BE2C (cell line): ENCODE measurements around the gene TRPC6.

Source experiments
- DNase-seq: peaks from one replicate; pipeline ENCODE4 v3.0.0-alpha.2; 2020
- H3K27me3 ChIP-seq: fragments of 250-450 bp; sonication (Bioruptor Pico); 2 replicates; pipeline ENCODE4 v1.5.1; 2020; ENCODE audit warnings: mild to moderate bottlenecking
- H3K36me3 ChIP-seq: fragments of 250-450 bp; sonication (Bioruptor Pico); 2 replicates; pipeline ENCODE4 v1.5.1; 2020; ENCODE audit warnings: mild to moderate bottlenecking
- H3K4me1 ChIP-seq: fragments of 250-450 bp; sonication (Bioruptor Pico); 2 replicates; pipeline ENCODE4 v1.5.1; 2020
- H3K4me3 ChIP-seq: 2 replicates; pipeline ENCODE4 v1.5.1; 2011; ENCODE audit warnings: low read depth, low read length
- H3K9me3 ChIP-seq: fragments of 250-450 bp; sonication (Bioruptor Pico); 2 replicates; pipeline ENCODE4 v1.5.1; 2020
- TF ChIP-seq, protein P1 (sequence below): IDR thresholded peaks from 2 replicates; pipeline ENCODE4 v1.5.1; 2012; ENCODE audit warnings: mild to moderate bottlenecking, low read depth, low read length

The TRPC6 gene

DNA sequence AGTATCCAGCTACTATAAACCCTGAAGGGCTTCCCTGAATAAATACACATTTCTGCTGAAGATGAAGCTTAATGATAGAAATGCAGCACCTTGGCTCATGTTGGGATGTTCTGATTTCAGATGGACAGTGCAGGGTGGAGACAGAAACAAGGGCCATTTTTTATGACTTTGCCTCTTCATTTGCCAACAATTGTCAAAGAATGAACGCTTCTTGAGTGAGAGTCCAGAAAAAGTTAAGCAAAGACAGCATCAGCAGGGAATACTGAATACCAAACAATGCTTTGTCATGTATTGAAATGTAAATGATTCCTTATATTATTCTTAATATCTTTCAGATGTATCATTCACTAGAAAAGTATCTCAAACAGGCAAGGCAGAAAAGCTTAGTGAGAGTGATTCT is 84.9 kb downstream of the TRPC6 start:
- no peak for DNase-seq
- TF ChIP-seq, protein P1, sequence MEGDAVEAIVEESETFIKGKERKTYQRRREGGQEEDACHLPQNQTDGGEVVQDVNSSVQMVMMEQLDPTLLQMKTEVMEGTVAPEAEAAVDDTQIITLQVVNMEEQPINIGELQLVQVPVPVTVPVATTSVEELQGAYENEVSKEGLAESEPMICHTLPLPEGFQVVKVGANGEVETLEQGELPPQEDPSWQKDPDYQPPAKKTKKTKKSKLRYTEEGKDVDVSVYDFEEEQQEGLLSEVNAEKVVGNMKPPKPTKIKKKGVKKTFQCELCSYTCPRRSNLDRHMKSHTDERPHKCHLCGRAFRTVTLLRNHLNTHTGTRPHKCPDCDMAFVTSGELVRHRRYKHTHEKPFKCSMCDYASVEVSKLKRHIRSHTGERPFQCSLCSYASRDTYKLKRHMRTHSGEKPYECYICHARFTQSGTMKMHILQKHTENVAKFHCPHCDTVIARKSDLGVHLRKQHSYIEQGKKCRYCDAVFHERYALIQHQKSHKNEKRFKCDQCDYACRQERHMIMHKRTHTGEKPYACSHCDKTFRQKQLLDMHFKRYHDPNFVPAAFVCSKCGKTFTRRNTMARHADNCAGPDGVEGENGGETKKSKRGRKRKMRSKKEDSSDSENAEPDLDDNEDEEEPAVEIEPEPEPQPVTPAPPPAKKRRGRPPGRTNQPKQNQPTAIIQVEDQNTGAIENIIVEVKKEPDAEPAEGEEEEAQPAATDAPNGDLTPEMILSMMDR, result no peak
- H3K27me3 ChIP-seq, result no peaks in the 10 kb centered on the region
- no peaks in the 10 kb centered on the region for H3K4me1 ChIP-seq
- H3K4me3 ChIP-seq, result no peak overlapping the region
- no peaks in the 10 kb centered on the region for H3K36me3 ChIP-seq
- no peaks in the 10 kb centered on the region for H3K9me3 ChIP-seq

GRCh38 chr11:101497291-101497690 is 86.5 kb downstream of the TRPC6 start:
- Histone ChIP-seq H3K4me3 (no peak overlapping the region), H3K36me3 (no peaks in the 10 kb centered on the region), H3K4me1 (no peaks in the 10 kb centered on the region), H3K27me3 (no peaks in the 10 kb centered on the region), H3K9me3 (no peaks in the 10 kb centered on the region)
- no peak for DNase-seq
- TF ChIP-seq, protein P1, result no peak

DNA sequence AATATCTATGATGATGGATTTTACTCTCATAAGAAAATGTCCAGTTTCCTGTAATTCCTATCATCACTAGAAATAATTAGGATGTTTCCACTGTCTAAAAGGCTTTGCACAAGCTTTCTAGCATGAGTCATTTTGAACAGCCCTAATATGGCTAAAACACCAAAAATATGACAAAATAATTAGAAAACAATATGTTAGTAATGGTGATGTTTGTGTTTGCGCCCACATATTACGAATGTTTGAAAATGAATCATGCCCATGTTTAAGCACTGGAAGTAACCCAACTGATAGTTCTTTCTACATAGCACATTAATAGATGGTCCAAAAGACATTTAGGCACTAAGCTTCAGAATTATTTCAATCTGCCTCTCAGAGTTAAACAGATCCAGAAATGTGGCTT is 96.0 kb downstream of the TRPC6 start:
- Histone ChIP-seq H3K9me3 (no peaks in the 10 kb centered on the region), H3K4me3 (no peak overlapping the region), H3K27me3 (no peaks in the 10 kb centered on the region), H3K36me3 (no peaks in the 10 kb centered on the region), H3K4me1 (no peaks in the 10 kb centered on the region)
- no peak for DNase-seq
- TF ChIP-seq, protein P1, result no peak

DNA sequence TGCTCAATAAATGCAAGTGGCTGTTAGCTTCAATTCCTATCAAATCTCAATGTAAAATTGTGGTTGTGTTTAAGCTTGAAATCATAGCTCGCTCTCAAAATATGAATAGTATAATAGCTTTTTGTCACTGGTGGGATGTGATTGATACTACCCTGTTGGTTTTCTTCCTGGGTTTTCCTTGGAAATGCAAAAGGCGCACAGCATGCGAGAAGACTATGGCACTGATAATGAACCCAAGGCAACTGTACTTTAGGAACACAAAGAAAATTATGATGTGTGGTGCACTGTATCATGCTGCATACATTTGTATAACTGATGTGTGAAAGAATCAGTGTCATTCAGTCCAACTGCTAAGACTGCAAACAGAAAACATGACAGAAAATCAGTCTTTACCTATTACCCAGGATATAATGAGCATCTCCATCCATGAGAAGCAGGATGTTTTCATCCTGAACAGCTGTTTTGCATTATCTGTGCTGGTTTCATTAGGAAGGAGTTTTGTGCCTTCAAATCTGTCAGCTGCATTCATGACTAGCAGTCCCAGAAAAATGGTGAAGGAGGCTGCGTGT is 101.2 kb downstream of the TRPC6 start:
- Histone ChIP-seq H3K36me3 (no peaks in the 10 kb centered on the region), H3K27me3 (no peaks in the 10 kb centered on the region), H3K4me3 (no peak overlapping the region), H3K4me1 (no peaks in the 10 kb centered on the region), H3K9me3 (no peaks in the 10 kb centered on the region)
- DNase-seq, result no peak
- TF ChIP-seq, protein P1, result no peak

DNA sequence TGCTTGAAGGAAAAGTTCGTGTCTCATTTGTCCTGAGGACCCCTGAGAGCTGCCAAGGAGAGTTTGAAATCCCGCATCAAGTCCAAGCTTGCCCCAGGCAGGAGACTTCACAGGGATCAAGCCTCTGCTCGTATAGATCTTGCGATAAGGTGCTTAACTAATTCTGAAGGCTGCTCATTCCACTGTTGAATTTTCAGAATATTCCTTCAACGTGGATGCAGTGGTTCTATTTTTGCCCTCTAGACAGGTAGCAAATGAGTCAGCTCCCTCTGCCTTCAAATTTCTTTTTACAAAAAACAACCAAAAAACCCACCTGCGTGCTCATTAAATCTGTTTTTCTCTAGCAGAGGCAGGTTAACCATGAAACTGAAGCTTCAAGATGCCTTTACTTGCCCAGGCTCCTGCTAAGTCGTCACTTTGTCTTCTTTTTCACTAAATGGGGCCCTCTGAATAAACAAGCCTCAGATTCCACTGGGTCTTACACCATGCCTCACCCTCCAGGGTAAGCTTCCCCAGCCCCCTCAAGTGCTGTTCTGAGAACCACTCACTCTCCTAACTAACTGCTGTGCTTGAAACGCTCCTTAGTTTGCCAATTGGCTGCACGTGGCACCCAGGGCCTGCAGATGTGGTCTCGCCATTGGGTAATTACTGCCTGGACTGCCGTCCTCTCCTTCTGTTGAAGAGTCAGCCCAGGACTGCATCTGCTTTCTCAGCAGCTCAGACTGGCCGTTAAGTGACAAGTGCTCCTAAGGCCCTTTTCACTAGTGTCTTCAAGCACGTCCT is 105.0 kb downstream of the TRPC6 start:
- no peaks in the 10 kb centered on the region for H3K4me1 ChIP-seq
- no peaks in the 10 kb centered on the region for H3K36me3 ChIP-seq
- H3K27me3 ChIP-seq, result no peaks in the 10 kb centered on the region
- TF ChIP-seq, protein P1, result no peak
- no peaks in the 10 kb centered on the region for H3K9me3 ChIP-seq
- DNase-seq, result peak; percentile 7
- no peak overlapping the region for H3K4me3 ChIP-seq

- TF ChIP-seq, protein P1, result no peak
Measured at GRCh38 chr11:101477926-101478325, 105.9 kb downstream of the TRPC6 start.

More at GRCh38 chr11:101477926-101478325, 105.9 kb downstream of the TRPC6 start:
- no peak for DNase-seq
- no peaks in the 10 kb centered on the region for H3K36me3 ChIP-seq
- H3K27me3 ChIP-seq, result no peaks in the 10 kb centered on the region
- no peaks in the 10 kb centered on the region for H3K4me1 ChIP-seq
- H3K4me3 ChIP-seq, result no peak overlapping the region
- no peaks in the 10 kb centered on the region for H3K9me3 ChIP-seq
